Activated naive CD4-positive, alpha-beta T cell treated with Interleukin-2 at 50 U/mL for 16 hours (primary cell): ENCODE results near the gene CEP89.
"Not testable (repeated sequence)": the region's sequence is repeated elsewhere in the genome, so short reads cannot be mapped to it uniquely, and the experiment has no call there.

Source experiments
- DNase-seq: peaks from one replicate; pipeline ENCODE4 v3.0.0-alpha.2; 2020

Gene CEP89

GRCh38 chr19:32890841-32891240 is 80.9 kb downstream of the CEP89 start:
- DNase-seq = no peak

DNA sequence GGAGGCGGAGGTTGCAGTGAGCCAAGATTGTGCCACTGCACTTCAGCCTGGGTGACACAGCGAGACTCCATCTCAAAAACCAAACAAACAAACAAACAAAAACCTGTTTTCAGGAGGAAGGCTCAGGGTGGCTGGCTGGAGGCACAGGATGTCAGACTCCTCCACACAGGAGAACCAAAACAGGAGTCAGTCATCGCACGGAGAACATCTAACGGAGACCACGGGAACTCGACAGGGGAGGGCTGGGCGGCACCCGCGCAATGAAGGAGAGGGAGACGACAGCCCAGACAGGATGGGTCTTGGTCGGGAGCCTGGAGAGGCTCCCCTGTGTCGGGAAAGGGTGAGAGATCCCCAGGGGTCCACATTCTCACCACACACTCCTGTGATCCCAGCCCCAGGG is 81.4 kb downstream of the CEP89 start:
- no peak for DNase-seq

- no peak for DNase-seq
These were observed 82.4 kb downstream of the CEP89 start for GRCh38 chr19:32889137-32889934.

DNA sequence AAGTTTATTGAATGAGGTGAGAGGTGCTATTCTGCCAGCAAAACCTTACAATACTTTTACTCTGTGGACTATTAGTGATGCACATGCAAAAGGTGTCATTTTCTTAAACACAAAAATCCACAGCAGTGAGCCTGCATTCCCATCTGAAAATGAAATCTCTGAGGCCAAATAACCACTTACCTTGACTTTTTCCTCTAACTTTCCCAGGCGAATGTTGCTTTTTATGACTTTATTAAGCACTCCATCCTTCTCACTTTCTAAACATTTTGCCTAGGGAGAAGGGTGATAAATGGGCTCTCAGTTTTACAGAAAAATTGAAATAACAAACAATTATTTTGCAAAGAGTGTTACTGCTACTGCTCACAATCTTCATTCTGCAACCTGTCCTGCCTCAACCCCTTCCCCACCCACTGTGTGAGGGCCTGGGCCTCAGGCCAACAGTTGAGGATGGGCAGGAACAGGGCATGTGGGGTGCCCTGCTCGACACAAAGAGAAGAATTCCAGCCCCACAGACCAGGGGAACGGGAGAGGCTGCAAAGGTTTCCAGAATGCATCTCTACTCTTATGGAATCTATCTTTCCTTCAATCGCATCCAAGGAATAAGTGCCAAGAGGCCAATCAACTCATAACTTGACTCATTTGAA is 84.1 kb downstream of the CEP89 start:
- DNase-seq = no peak

DNA sequence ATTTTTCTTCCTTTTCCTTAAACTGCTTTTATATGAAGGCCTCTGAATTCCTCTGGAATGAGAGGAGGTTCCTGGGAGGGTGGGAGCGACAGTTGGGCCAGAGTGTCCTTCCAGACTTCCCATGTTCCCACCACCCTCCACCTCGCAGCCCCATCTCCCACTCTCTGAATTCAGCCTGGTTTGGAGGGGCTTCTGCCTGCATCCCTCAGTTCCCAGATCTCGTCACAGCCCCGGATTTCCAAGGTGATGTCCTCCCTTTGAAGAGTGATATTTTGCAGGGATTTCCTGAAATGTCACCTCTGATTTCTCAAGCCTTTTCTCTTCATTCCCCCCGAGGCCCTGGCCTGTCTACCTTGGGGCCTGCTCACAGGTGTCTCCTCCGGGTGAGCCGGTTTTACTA is 85.5 kb downstream of the CEP89 start:
- DNase-seq = no peak

GRCh38 chr19:32885255-32885654 is 86.5 kb downstream of the CEP89 start:
- DNase-seq = not testable (repeated sequence)

- DNase-seq = no peak
These were observed 90.0 kb downstream of the CEP89 start for GRCh38 chr19:32881766-32882165.

- no peak for DNase-seq
These were observed 91.1 kb downstream of the CEP89 start for GRCh38 chr19:32880622-32881021.

DNA sequence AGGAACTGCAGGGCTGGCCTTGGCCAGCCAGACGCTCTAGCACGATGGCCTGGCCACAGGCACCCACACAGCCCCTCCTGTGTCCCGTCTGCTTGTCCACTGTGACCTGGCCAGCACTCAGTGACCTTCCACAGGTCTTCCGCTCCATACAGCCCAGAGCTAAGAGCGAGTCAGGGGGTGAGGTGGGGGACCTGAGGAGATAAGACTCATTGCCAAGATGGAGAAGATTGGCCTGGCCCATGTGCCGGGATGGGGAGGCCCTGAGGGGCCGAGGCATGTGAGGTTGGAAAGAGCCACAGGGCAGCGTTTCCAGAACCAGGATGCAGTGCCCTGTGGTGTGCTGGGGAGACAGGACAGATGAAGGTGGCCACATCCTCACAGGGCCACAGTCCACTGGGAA is 92.0 kb downstream of the CEP89 start:
- no peak for DNase-seq

DNA sequence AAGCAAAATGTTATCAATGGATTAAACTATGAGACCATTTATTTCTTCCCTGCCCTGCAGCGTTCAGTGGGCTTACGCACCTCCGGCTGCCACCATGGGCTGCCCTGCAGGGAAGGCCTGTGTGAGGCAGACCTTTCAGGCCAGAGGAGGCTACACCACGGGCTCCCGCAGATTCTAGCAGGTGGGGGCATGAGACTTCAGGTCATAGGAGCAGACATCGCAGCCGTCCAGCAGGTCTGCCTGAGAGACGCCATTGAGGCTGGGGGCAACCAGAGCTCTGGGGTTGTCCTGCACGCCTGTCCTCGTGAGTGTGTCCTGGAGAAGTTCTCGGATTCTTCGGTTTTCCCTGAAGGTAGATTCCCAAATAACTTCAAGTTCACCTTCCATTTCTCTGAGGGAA is 92.8 kb downstream of the CEP89 start:
- no peak for DNase-seq

DNA sequence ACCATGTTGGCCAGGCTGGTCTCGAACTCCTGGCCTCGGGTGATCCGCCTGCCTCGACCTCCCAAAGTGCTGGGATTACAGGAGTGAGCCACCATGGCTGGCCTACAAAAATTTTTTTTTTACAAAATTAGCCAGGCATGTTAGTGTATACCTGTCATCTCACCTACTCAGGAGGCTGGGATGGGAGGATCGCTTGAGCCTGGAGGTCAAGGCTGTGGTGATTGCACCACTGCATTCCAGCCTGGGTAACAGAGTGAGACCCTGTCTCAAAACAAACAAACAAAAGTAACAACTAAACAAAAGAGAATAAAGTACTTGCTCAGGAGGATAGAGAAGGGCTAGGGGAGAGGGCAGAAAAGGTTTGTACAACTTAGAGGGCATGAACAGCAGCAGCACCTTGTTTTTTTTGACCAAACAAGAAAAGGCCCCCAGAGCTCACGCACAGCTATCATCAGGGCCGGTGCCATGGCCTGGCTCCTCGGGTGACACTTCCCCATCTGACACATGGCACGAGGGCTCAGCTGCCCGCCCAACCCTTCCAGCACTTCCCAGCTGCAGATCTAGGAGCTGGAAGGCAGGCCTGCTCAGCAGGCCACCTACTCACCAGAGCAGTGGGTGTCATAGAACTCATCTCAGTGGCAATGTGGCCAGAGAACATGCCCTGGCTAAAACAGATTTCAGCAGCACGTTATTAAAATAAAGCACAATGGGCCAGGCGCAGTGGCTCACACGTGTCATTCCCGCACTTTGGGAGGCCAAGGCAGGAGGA is 93.6 kb downstream of the CEP89 start:
- no peak for DNase-seq

- no peak for DNase-seq
These were observed 94.3 kb downstream of the CEP89 start for GRCh38 chr19:32877323-32877912.

- DNase-seq = no peak
These were observed 94.9 kb downstream of the CEP89 start for GRCh38 chr19:32876919-32877285.

GRCh38 chr19:32876236-32876918 is 95.4 kb downstream of the CEP89 start:
- DNase-seq = no peak

DNA sequence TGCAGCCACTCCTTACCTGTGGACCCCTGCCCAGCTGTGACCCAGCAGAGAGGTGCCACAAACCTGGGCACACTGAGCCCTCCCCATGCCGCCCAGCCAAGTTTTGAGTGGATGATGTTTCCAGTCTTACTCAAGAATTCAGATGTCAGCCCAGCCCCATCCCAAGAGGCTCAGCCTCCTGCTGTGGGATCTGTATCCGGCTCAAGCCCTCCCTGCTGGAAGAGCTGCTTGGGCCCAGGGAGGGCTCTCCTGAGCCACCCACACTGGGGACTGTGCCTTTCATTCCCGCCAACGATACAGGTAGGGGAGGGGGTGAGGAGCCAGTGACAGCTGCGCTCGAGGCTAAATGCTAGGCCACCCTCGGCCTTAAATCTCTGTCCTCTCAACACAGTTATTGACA is 96.3 kb downstream of the CEP89 start:
- DNase-seq = no peak

DNA sequence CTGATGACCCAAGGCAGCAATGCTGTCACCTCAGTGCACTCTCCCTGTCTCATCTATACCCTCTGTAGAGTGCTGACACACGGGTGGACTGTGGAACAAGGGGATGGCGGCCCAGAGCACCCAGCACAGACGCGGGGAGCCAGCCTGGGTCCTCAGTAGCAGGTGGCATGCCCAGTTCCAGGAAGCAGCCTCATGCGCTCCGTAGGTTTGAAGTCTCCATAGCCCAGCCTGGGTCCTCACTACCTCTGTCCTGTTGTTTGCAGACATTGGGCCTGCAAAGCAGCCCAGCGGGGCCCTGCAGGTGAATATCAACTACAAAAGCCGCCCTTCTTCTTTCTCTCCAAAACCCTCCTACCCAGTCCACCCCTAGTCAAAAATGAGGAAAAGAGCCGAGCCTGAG is 97.2 kb downstream of the CEP89 start:
- DNase-seq = no peak

- DNase-seq = no peak
These were observed 98.4 kb downstream of the CEP89 start for GRCh38 chr19:32873247-32873959.

DNA sequence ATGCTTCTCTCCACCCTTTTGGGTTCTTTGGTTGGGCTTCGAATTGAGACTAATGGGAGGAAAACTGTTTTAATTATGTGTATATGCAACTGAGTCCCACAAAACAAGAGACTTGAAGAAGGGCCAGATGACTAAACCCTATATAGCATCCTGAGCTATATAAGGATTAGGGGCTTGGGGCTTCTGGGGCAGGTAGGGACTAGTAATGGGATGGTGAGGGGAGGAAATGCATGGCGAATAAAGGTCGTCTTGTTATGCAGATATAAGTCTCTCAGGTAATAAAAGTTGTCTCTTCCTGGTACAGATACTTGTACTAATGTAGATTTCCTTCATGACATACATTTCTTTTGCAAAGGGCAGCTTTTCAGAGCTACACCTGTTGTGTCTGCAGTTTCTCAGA is 99.4 kb downstream of the CEP89 start:
- DNase-seq = no peak

GRCh38 chr19:32870981-32871451 is 100.7 kb downstream of the CEP89 start:
- no peak for DNase-seq

GRCh38 chr19:32869966-32870573 is 101.7 kb downstream of the CEP89 start:
- DNase-seq = no peak

- no peak for DNase-seq
These were observed 102.3 kb downstream of the CEP89 start, which contains the start of gene SLC7A9 for GRCh38 chr19:32869369-32869965. Gene SLC7A9, minus strand, starts transcription at chr19:32869767. Its CDS starts 1,233 bp downstream, at chr19:32868534.
